HG03039 (cell line): ENCODE measurements around the gene SUDS3.
"Not testable (repeated sequence)": the region's sequence is repeated elsewhere in the genome, so short reads cannot be mapped to it uniquely, and the experiment has no call there.

Experiments used
- ATAC-seq: cut with Tn5 transposase; IDR thresholded peaks from one replicate; pipeline ENCODE4 v1.9.1; 2021; ENCODE audit warnings: mild to moderate bottlenecking, moderate library complexity; ENCODE audit not compliant: unreplicated experiment

SUDS3 gene

DNA sequence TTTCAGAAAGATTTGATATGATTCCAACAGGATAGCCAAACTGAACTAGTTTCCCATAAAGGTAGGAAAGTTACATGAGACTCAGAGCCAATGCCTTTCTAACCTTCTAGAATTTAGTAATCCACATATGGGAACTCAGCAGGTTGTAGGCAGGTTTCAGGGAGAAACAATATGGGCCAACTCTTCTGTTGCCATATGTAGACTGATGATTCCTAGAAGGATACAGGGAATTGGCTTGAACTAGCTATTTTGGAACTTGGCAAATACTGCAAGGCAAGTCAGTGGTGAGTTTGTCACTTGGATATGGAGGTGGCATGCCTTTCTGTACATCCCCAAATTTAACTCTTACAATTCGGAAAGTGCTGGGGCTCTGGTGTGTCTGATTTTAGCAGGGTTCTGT is 15.5 kb downstream of the SUDS3 start:
- ATAC-seq = no peak

DNA sequence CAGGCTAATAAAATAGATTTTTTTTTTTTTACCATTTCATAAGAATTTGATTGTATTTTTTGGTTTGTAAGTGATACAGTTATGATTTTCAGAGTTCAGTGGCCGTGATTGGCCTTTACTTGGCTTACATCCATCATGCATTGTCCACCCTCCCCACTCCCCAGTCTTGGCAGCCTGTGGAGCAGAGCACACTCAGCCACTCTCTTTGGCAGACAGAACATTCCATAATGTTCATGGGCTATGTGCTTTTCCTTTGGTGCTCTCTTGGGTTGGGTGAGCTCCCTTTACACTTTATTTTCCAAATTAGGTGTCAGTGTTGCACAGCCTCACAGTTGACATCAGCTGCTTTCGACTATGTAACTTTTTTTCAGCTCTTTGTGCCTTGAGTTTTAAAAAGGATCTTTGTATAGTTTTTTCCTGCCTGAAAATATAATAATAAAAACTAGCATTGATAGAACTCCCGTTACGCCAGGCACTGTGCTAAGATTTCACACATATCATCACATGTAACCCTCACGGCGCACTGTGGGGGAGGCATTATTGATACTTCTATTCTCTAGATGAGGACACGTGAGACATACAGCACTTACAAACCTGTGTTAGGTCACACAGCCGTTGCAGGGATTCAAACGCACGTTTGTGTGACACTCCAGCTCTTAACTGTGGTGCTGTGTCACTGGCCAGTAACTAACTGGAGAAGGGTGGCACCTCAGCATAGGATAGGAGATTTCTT is 21.5 kb downstream of the SUDS3 start:
- ATAC-seq = no peak

DNA sequence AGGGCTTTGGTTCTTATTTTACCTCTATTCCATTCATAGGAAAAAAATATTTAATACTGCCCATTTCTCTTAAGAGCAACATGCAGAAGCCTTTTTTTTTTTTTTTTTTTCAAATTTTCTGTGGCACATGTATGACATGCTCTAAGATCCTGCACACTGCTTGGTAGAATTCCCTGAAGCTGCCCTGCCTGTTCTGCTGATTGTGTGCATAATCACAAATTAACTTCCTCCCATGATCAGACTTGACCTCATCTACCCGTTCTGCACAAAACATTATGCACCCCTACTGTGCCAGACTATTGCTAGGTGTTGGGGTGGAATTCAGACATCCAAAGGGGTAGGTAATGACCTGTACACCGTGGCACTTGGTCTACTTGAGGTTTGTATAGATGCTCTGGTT is 22.2 kb downstream of the SUDS3 start:
- ATAC-seq = no peak

DNA sequence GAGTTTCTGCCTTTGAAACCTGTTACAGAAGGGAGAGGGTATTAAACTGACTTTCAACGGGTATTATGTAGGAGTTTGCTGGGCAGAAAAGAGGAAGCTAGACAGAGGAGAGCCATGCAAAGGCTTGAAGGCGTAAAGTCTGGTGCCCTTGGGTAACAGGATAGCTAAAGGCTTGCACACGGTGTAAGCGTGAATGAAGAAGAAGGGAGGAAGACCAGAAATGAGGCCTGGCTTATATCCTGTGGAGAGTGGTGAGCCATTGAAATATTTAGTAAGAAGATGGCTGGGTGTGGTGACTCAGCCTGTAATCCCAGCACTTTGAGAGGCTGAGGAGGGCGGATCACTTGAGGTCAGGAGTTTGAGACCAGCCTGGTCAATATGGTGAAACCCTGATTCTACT is 22.6 kb downstream of the SUDS3 start:
- no peak for ATAC-seq

DNA sequence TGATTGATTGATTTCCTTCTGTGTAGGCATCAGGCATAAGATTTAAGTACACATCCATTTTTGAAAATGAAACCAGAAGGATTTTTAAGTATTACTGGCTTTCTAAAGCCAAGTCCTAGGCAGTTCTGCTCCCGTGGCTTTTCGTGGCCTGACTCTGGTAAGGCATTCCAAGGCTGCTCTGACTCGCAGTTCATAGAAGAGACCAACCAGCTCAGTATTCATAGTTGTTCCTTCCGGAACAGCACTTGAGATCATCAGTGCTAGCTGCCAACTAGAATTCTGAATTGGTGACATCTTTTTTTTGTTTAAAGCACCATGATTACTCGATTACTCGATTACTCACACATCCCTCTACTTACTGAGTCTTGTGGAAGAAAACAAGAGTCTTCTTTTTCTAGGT is 25.9 kb downstream of the SUDS3 start:
- no peak for ATAC-seq

DNA sequence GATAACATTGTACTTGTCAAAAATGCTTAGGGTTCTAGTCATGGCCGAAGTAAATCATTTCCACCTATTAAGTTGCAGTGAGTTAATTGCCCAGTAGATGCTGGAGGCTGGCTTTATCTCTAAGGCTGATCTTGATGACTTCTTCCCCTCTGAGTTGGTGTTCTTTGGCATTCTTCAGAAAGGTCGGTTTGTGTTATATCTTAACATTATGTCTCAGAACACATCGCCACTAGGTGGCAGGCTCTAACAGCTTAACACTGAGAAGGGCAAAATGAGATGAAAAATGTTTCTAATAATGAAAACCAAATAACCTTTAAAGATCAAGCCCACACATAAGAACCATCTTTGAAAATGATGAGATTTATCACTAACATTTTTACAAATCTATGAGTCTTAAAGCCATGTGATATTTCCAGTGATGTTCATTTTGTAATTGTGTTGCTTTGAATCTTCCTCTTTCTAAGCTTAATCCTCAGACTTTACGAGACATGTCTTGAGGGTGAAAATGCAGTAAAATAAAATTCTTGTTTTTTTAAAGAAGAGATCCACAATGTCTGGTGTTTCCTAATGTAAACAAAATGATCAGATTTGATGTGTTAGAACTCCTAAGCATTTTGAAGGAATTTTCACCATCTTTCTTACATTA is 28.6 kb downstream of the SUDS3 start:
- ATAC-seq = no peak

DNA sequence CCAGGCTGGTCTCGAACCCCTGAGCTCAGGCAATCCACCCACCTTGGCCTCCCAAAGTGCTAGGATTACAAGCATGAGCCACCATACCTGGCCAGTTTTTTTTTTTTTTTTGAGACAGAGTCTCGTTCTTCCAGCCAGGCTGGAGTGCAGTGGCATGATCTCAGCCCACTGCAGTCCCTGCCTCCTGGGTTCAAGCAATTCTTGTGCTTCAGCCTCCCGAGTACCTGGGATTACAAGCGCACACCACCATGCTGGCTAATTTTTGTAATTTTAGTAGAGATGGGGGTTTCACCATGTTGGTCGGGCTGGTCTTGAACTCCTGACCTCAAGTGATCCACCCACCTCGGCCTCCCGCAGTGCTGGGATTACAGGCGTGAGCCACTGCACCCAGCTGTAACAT is 31.9 kb downstream of the SUDS3 start:
- ATAC-seq = not testable (repeated sequence)

DNA sequence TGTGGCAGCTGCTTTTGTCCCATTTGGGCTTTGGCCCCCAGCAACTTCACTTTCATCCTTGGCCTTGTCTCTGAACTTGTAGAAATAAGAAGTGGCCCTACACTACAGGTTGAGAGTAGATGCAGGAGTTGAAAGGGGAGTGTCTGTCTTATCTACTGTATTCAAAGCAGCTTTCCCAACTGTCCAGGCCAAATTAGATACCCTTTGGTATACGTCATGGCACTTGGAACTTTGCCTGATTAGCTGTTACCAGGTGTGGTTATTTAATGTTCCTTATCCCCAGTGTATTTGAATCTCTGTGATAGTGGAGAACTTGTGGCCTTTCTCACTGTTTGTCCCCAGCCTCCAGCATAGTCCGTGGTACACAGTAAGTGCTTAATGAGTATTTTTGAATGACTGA is 33.5 kb downstream of the SUDS3 start:
- no peak for ATAC-seq

DNA sequence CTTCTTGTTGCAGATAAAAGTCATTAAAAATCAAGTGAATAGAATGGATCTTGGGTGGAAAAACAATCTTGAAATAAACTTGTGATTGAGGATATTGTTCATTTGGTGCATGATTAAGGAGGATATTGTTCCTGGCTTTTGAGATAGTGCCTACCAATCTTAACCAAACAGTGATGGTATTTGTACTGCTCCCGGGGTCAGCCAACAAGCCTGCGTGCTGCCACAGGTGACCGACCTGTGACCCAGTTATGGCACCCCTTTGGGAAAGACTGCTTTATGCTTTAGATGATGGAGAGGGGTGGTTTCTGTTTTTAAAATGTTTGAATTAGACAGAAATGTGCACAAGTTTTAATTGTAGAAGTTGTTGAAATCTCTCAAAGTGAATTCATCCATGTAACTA is 41.6 kb downstream of the SUDS3 start:
- no peak for ATAC-seq

DNA sequence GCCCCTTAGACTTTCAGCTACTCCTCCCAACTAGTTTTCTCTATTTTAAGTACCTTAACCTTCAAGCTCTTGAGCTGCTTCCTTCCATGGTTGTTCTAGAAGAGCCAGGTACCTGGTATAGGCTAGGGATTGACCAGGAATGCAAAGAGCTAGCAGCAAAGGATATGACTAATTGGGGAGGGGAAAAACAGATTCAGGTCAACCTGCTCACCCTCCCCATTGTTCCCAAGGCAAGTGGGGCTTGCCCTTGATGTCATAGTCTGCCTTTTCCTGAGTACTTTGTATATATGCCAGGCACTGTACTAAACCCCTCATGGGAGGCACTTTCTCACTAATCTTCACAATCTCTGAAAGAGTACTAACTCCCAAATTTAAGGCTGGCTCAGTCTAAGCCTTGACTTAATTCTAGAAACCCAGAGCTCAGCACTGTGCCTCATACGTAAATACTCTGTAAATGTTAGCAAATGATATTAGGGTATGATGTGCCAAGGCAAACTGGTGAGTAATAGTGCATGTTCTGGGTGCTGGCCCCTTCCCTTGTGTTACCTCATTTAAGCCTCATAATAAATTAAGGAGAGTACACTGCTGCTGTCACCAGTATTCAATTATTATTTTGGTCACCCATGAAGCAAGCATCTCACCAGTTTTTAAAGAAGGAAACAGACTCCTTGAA is 42.2 kb downstream of the SUDS3 start:
- ATAC-seq = no peak

DNA sequence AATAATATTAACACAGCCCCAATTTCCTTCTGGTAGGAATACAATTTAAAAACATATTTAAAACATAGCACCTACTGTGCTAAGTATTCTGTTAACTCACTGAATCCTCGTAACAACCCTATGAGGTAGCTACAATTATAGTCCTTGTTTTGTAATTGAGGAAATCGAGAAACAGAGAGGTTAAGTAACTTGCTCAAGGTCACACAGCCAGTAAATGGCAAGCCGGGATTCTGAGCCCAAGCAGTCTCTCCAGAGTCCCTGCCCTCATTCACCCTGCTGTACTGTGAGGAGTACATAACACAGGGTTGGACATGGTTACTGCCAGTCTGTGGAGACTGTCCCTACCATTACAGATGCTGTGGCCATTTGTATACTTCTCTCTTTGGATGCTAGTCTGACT is 44.3 kb downstream of the SUDS3 start:
- no peak for ATAC-seq

DNA sequence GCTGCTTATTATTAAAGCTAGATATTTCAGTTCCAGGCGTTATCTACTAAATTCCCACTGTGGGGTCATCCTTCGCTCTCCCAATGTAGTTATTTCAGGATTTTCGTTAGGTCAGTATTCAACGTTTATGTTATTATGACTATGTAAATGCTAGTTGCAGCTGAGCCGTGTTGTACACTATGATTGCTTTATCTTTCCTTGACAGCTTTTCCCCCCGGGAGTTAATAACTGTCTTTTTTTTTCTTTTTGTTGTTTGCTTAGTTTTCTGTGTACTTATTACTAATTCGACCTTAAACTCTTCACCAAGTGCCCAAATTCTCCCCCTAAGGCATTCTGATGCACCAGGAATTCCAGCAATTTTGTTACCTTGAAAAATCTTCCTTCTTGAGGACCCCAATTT is 48.5 kb downstream of the SUDS3 start:
- ATAC-seq = no peak

DNA sequence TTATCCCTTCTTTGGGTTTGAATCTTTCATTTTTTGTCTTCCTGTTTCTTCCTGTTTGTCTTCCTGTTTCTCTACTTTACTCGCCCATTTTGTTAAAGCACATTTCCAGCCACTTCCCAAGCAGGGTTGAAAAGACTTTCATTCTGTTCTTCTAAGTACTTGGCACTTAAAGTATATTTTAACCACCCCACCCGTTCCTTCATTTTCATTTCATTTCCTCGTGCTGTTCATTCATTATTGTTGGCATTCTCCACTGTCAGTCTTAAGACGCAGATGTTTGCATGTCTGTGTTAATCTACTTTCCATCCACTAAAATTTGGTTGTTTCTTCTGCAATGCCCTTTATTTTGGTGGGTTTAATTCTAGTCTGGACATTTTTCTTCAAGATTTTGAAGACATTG is 49.0 kb downstream of the SUDS3 start:
- ATAC-seq = no peak

DNA sequence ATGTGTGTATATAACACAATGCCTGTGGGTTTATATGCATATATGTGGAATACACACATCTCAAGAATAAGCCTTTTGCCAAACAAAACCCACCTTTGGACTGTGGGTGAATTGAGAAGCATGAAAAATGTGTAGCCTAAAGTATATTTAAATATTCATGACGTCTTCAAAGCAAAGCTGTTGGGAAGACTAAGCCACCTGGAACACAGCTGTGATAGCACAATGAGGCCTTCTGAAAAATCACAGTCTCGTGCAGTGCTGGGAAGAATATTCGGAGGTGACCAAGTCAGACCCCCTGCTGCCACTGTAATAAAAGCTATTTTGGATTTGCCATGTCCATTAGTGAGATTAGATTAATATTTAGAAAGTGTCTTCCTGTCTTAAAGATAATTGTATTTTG is 51.5 kb downstream of the SUDS3 start:
- ATAC-seq = no peak

DNA sequence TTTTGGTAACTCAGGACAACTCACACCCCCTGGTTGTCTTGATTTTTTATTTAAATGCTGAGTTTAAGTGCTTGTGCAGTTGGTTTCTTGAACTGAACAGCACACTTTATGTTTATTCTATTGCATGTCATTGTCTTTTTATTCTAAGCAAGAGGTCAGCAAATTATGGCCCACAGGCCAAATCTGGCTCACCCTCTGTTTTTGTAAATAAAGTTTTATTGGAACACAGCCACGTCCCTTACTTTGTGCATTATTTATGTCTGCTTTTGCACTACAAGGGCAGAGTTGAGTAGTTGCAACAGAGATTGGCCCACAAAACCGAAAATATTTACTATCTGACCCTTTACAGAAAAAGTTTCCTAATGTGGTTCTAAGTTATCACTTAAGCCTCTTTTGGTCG is 52.3 kb downstream of the SUDS3 start:
- ATAC-seq = no peak

DNA sequence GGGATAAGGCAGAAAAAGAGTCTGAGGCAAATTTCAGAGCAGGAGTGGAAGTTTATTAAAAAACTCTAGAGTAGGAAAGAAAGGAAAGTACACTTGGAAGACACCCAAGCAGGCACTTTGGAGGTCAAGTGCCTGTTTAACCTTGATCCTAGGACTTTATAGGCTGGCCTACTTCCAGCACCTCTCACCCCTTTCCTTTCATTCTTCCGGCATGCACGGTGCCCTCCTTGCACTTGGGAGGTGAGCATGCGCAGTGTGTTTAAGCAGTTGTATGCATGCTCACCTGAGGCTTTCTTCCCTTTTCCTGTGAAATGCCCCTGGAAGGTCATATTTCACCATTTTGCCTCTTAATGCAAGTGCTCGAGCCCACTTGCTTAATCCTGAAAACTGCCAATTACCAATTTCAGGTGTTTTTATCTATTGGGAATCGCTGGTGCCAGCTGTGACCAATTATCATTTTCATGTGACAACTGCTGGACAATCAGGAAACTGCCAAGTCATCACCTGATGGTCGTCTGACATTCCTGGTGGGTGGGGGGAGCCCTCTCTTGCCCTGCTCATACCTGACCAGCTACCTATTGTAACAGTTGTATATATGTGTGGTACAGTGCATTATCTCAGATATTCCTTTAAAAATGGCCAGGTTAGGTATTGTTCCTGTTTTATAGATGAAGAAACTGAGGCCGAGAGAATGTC is 53.5 kb downstream of the SUDS3 start:
- ATAC-seq = no peak

DNA sequence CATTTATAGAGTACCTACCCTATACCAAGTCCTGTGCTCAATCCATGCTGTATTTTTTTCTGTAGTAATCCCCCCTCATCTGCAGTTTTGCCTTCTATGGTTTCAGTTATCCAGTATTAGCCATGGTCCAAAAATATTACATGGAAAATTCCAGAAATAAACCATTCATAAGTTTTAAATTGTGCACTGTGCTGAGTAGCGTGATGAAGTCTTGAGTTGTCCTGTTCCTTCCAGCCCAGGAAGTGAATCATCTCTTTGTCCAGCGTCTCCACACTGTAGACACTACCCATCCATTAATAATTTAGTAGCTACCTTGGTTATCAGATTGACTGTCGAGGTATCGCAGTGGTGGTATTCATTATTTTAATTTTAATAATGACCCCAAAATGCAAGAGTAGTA is 54.2 kb downstream of the SUDS3 start:
- ATAC-seq = no peak

DNA sequence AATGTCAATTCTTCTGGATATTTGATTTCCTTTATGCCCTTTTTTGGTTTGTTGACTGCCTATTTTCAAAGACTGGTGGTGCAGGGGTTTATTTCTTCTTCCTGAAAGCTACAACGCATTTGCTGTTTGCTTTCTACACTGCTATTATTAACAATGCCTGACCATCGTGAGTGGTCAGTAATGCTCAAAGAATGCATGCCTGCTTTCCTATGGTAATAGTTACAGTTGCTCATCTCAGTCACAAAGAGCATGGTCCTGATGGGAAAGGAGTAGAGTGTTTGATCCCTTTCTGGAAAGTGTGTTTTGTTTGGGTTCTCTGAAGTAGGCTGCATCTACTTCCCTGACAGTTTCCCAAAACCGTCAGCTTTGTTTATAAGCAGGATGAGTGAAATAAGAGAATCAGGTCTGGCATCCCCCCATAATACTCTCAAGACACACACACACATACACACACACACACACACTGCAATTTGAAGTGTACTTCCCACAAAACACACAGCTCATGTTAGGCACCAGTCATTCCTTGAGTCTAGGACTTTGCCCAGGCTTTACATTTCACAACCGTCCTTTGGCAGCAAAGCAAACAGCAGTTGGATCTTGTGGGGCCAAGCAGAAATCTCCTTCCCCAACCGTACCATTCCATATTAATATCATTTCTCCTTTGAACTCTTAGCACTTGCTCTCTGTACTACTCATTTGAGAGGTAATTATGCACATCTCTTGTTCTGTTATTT is 56.6 kb downstream of the SUDS3 start:
- no peak for ATAC-seq

DNA sequence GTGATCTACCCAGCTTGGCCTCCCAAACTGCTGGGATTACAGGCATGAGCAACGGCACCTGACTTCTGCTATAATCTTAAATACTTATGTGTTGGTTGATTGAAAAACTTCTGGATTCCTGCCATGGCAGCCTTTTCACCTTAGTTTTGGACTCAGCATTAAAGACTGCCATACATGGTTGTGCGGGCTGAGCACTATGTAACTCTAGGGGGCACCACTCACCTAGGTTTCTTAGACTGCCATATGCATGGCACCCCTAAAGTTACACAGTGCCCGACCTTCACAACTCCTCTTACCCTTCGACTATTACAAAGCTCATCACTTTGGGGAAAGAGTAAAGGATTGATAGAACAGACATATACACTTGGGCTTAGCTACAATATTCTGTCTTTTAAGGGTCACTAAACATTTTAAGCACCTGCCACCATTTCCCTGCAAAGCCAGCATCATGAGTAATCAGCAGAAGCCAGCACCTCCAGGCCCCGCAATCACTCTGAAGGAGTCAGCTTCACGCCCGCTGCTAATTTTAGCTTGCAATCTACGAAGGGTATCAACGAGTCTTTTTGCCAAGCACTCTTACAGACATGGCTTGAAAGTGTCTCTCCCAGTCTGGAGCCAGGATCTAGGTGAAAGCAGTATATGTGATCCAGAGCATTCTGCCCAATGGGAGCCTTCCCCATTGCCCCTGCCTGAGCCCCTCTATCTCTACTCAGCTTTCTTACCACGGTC is 59.8 kb downstream of the SUDS3 start:
- no peak for ATAC-seq

DNA sequence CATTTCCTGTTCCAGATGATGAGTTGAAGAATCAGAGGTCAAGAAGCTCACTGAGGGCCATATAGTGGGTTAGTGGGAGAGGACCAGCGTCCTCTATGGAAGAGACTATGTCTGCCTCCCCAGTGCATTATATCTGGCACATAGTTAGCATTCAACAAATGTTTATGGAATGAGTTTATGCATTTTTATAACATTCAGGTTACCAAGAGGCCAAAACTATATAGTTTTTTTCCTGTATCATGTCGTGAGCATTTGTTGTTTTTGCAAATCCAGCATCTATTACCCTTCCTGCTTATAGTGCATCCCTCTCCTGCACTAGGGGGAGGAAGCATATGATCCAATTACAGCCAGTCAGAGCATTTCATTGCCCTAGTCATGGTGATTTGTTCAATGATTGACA is 60.6 kb downstream of the SUDS3 start:
- no peak for ATAC-seq
